Loucy (cell line): ENCODE data around the gene SMO.

Experiments used
- EZH2phosphoT487 ChIP-seq: fragments of 200-600 bp; IDR thresholded peaks from 2 replicates; pipeline ENCODE4 v1.6.1; 2018; ENCODE audit warnings: antibody characterized with exemption, mild to moderate bottlenecking, moderate library complexity, borderline replicate concordance
- TF ChIP-seq, protein P1 (sequence below): fragments of 200-600 bp; sonication (generic); conservative IDR thresholded peaks from 2 replicates; pipeline ENCODE4 v1.5.1; 2014; ENCODE audit warnings: mild to moderate bottlenecking, antibody characterized with exemption, low read length

DNA sequence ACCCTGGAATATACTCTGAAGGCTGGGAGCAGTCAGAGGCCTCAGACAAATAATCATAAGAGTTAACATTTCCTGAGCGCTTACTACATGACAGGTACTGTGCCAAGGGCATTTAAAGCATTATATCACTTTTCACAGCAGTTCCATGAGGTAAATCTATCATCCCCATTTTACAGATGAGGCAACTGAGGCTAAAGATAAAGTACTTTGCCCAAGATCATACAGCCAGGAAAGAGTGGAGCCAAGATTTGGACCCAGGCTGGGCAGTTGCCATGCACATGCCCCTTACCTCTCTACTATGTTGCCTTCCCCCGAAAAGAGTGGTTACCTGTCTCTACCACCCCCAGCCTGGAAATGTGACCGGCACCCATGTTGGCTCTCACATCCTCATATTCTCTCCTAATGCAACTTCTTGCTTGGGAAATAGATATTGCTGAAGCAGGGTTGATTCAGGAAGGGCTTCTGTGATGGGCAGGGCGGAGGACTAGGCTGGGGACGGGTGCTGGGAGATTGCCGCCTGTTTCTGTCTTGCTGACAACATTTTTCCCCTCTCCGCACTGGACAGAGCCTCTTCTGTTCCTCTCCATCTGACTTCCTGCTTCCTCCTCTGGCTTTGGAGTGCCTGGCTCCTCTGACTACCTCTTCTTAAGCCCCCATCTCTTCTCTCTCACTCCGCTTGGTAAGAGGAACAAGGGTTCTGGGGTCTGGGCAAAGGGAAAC is 13.8 kb downstream of the SMO start:
- TF ChIP-seq, protein P1, sequence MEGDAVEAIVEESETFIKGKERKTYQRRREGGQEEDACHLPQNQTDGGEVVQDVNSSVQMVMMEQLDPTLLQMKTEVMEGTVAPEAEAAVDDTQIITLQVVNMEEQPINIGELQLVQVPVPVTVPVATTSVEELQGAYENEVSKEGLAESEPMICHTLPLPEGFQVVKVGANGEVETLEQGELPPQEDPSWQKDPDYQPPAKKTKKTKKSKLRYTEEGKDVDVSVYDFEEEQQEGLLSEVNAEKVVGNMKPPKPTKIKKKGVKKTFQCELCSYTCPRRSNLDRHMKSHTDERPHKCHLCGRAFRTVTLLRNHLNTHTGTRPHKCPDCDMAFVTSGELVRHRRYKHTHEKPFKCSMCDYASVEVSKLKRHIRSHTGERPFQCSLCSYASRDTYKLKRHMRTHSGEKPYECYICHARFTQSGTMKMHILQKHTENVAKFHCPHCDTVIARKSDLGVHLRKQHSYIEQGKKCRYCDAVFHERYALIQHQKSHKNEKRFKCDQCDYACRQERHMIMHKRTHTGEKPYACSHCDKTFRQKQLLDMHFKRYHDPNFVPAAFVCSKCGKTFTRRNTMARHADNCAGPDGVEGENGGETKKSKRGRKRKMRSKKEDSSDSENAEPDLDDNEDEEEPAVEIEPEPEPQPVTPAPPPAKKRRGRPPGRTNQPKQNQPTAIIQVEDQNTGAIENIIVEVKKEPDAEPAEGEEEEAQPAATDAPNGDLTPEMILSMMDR, result no peak
- no peak for TF ChIP-seq EZH2phosphoT487
